Body of pancreas (tissue), 4 donors: Measurements from ENCODE around the gene MKRN3.

Experiments used
- CTCF ChIP-seq, 7 experiments: fragments of 450-650 bp in 4 of 7; fragments of 200-600 bp in 3 of 7; sonication (generic) in 3 of 7; IDR thresholded peaks; one replicate each; pipeline ENCODE4 v1.5.1; 2016 to 2019; ENCODE audit warnings: antibody characterized with exemption in 7 of 7
- POLR2A ChIP-seq, 3 donors: fragments of 450-650 bp; IDR thresholded peaks; one replicate each; pipeline ENCODE4 v1.6.1; 2016; ENCODE audit warnings: antibody characterized with exemption in 3 of 3, mild to moderate bottlenecking in 2 of 3

- no peak for TF ChIP-seq CTCF (IDR thresholded peaks at IDR 0.05)
- no peak for TF ChIP-seq POLR2A (IDR thresholded peaks at IDR 0.05)
These were observed 51.1 kb downstream of the MKRN3 start for GRCh38 chr15:23616536-23616935.
